Omental fat pad (tissue), 4 donors: ENCODE data around the gene ITGA8. TPM values are rescaled to one million over a fixed set of nuclear protein-coding genes. Genes with fewer than 3 reads are reported as not detected.

Experiments
- ATAC-seq: fragments of 150-250 bp; one replicate; pipeline ENCODE4 v1.9.1; 2016; ENCODE audit warnings: mild to moderate bottlenecking, moderate library complexity; ENCODE audit not compliant: low FRiP score
- DNase-seq: peaks from one replicate; pipeline ENCODE4 v3.0.0-alpha.2; 2019; ENCODE audit warnings: low spot score
- CTCF ChIP-seq, 3 donors: fragments of 450-650 bp; IDR thresholded peaks; one replicate each; pipeline ENCODE4 v1.5.1; 2016 to 2017; ENCODE audit warnings: antibody characterized with exemption in 3 of 3, mild to moderate bottlenecking in 3 of 3, moderate library complexity in 2 of 3
- total RNA-seq, 4 donors: library from RNA; depleted of rRNA; stranded (reverse); fragments of >200 nt; gene quantifications; one replicate each; pipeline ENCODE4 v1.1.0, GENCODE V29; 2016

The ITGA8 gene
- total RNA-seq, 4 donors from 2014 or later, result 1.1 to 13.9 (median 2.2) TPM

- DNase-seq (no peak), ATAC-seq (no peak)
- TF ChIP-seq CTCF (IDR thresholded peaks at IDR 0.05), result no peak
Measured at GRCh38 chr10:15605740-15606369, 113.9 kb downstream of the ITGA8 start.

- DNase-seq (no peak), ATAC-seq (no peak)
- TF ChIP-seq CTCF (IDR thresholded peaks at IDR 0.05), result no peak
Measured at GRCh38 chr10:15603446-15604011, 116.2 kb downstream of the ITGA8 start.

GRCh38 chr10:15601819-15602218 is 117.9 kb downstream of the ITGA8 start:
- no peak for ATAC-seq
- no peak for TF ChIP-seq CTCF (IDR thresholded peaks at IDR 0.05)

GRCh38 chr10:15595260-15595659 is 124.5 kb downstream of the ITGA8 start:
- ATAC-seq (no peak), DNase-seq (no peak)
- no peak for TF ChIP-seq CTCF (IDR thresholded peaks at IDR 0.05)

More at GRCh38 chr10:15601819-15602218, 117.9 kb downstream of the ITGA8 start:
- no peak for DNase-seq

GRCh38 chr10:15591937-15592336 is 127.8 kb downstream of the ITGA8 start:
- ATAC-seq, result no peak
- DNase-seq, result no peak
- TF ChIP-seq CTCF (IDR thresholded peaks at IDR 0.05), result no peak

GRCh38 chr10:15591431-15591830 is 128.3 kb downstream of the ITGA8 start:
- DNase-seq (no peak), ATAC-seq (no peak)
- no peak for TF ChIP-seq CTCF (IDR thresholded peaks at IDR 0.05)
